H54 (cell line): ENCODE data around the gene PSMD1.
"Not testable (repeated sequence)": the region's sequence is repeated elsewhere in the genome, so short reads cannot be mapped to it uniquely, and the experiment has no call there.

Experiments
- DNase-seq: peaks from one replicate; pipeline ENCODE4 v3.0.0; 2011; ENCODE audit warnings: low spot score, mixed read lengths; ENCODE audit not compliant: insufficient read length
- FAIRE-seq: peaks from 3 replicates; lab custom pipeline; 2011; peaks lifted over from hg19 to GRCh38; lab: Jason Lieb, UNC
- POLR2A ChIP-seq: IDR thresholded peaks from 2 replicates; pipeline ENCODE4 v1.6.1; 2011; ENCODE audit warnings: low read depth, mild to moderate bottlenecking, low read length

PSMD1 gene

GRCh38 chr2:231126123-231126522 is 69.5 kb downstream of the PSMD1 start:
- TF ChIP-seq POLR2A: no peak
- FAIRE-seq: no peak
- DNase-seq: no peak

- TF ChIP-seq POLR2A: no peak
- no peak for FAIRE-seq
- no peak for DNase-seq
Observed at GRCh38 chr2:231127480-231127879, 70.8 kb downstream of the PSMD1 start.

GRCh38 chr2:231127936-231128335 is 71.3 kb downstream of the PSMD1 start:
- FAIRE-seq (peak; percentile 48), DNase-seq (no peak)

GRCh38 chr2:231128541-231128940 is 71.9 kb downstream of the PSMD1 start:
- FAIRE-seq (peak; percentile 85), DNase-seq (no peak)
- TF ChIP-seq POLR2A: no peak

More at GRCh38 chr2:231127936-231128335, 71.3 kb downstream of the PSMD1 start:
- TF ChIP-seq POLR2A: no peak

GRCh38 chr2:231129216-231129615 is 72.5 kb downstream of the PSMD1 start:
- DNase-seq: no peak
- FAIRE-seq: no peak
- TF ChIP-seq POLR2A: no peak

GRCh38 chr2:231130336-231131056 is 73.8 kb downstream of the PSMD1 start:
- FAIRE-seq (no peak), DNase-seq (no peak)
- TF ChIP-seq POLR2A: no peak

- DNase-seq: no peak
- FAIRE-seq: no peak
- TF ChIP-seq POLR2A: no peak
Observed at GRCh38 chr2:231132129-231132528, 75.5 kb downstream of the PSMD1 start.

GRCh38 chr2:231133365-231134099 is 76.9 kb downstream of the PSMD1 start:
- DNase-seq (no peak), FAIRE-seq (peak; percentile 30)
- no peak for TF ChIP-seq POLR2A

GRCh38 chr2:231134910-231135655 is 78.4 kb downstream of the PSMD1 start:
- TF ChIP-seq POLR2A: no peak
- peak; percentile 45 for FAIRE-seq
- DNase-seq: no peak

- DNase-seq: no peak
- no peak for TF ChIP-seq POLR2A
- FAIRE-seq: no peak
Observed at GRCh38 chr2:231138699-231139098, 82.0 kb downstream of the PSMD1 start.

- TF ChIP-seq POLR2A: no peak
- no peak for DNase-seq
- FAIRE-seq: peak; percentile 27
Observed at GRCh38 chr2:231139796-231140195, 83.1 kb downstream of the PSMD1 start.

- not testable (repeated sequence) for DNase-seq, FAIRE-seq
Observed at GRCh38 chr2:231140808-231141207, 84.1 kb downstream of the PSMD1 start.

- DNase-seq: no peak
- FAIRE-seq: peak; percentile 58
- TF ChIP-seq POLR2A: no peak
Observed at GRCh38 chr2:231144896-231145295, 88.2 kb downstream of the PSMD1 start.

- no peak for TF ChIP-seq POLR2A
- no peak for DNase-seq
- FAIRE-seq: no peak
Observed at GRCh38 chr2:231146665-231147064, 90.0 kb downstream of the PSMD1 start.
